IPS-NIHi7 (cell line): ENCODE results near the gene DMXL1.
"Not testable (repeated sequence)": the region's sequence is repeated elsewhere in the genome, so short reads cannot be mapped to it uniquely, and the experiment has no call there.

Experiments used
- DNase-seq: peaks from one replicate; pipeline ENCODE4 v3.0.0; 2012; ENCODE audit warnings: mixed read lengths; ENCODE audit errors: extremely low spot score

The DMXL1 gene

DNA sequence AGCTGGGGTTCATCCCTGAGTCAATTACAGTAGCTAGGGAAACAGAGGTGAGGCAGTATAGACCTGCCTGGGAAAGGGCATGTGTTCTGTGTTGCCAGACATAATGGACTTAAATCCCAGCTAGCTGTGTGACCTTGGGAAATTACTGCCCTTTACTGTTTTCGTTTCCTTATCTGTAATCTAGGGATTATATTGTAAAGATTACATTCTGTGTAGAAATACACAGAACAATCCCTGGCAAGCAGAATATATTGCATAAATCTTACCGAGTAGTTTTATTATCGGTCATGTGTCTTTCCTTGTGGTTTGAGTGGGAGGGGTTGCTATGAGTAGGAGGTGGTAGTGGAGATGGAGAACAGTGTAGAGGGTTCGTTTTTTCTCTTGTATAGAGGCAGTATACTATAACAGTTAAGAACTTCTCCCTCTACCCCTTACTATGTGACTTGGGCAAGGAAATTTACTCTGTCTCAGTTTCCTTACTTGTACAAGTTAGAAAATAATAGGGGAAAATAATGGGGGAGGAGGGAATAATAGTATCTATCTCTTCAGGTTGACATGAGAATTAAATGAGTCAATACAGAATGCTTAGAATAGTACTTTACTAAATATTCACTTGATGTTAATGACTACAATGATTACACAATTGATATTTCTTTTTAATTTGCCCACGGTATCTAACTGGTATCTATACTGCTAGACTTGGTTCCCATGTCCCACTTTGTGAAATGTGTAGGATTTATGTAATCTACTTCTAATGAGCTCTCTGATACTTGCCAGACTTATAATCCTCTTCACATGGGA lies 7.1 kb upstream of the DMXL1 start:
- no peak for DNase-seq

DNA sequence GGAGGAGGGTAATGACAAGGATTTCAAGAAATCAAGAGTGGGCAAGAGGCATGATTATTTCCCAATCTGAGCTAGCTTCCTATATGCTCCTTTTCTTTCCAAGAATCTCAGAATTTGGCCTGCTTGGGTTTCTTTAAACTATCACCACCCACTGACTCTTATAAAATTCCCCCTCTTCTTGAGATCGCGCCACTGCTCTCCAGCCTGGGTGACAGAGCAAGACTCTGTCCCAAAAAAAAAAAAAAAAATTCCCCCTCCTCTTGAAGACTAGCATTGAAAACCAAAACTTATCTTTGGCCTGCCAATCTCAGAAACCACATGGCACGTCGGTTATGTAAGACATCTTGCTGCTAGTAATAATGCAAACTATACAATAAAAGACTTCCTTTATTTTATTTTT lies 3.4 kb upstream of the DMXL1 start:
- no peak for DNase-seq

GRCh38 chr5:119070578-119070827 lies 384 bp upstream of the DMXL1 start:
- DNase-seq: peak; percentile 50

DNA sequence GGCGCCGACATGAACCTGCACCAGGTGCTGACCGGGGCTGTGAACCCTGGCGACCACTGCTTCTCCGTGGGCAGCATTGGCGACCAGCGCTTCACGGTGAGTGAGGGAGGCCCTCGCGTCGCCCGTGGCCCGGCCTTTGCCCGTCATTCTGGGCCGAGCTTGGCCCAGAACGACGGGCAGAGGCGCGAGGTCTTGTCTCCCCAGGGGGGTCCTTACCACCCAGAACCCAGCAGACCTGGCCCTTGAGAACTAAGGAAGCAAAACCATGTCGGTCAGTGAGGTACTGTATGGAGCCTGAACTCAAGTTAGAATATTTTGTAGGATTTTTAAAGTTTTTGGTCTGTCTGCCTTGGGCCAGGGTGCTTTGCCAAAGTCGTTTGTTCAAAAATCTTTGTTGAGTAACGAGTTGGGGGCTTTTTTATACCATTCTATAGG lies 691 bp downstream of the DMXL1 start:
- no peak for DNase-seq

DNA sequence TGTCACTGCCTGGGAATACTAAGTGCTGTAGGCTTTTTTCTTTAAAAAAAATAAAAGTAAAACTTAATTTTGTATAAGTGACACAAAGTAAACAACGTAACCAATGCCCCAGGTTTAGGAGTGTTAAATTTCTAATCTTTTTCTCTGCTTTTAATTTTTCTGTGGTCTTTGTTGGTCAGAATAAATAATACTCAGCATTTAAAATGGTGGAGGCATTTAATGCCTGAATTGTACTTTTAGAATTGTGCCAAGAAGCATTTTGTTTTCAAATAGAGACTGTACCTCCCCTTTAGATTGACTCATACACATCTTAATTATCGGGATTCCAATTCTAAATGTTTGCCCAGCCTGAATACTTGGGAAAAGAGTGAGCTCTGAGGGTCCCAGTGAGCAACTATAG lies 1.6 kb downstream of the DMXL1 start:
- DNase-seq: no peak

- DNase-seq: not testable (repeated sequence)
Measured at GRCh38 chr5:119073746-119074337, 3.0 kb downstream of the DMXL1 start.

DNA sequence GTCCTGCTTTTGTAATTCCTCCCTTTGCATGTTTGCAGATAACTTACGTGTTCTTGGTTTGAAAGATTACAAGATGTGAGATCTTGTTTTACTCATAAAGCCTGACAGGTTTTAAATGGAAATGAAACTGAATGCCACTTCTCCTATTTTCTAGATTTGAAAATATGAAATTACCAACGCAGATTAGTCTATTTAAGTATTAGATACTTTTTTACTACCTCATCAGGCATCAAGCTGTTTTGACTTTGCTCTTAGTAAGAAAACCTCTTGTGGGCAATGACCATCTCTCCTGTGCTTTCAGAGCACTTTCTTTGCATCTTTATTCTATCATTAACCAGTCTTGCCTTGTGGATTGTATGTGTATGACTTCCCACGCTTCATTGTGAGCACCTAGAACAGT lies 3.5 kb downstream of the DMXL1 start:
- DNase-seq: no peak

- DNase-seq: not testable (repeated sequence)
Measured at GRCh38 chr5:119075269-119075668, 4.4 kb downstream of the DMXL1 start.

DNA sequence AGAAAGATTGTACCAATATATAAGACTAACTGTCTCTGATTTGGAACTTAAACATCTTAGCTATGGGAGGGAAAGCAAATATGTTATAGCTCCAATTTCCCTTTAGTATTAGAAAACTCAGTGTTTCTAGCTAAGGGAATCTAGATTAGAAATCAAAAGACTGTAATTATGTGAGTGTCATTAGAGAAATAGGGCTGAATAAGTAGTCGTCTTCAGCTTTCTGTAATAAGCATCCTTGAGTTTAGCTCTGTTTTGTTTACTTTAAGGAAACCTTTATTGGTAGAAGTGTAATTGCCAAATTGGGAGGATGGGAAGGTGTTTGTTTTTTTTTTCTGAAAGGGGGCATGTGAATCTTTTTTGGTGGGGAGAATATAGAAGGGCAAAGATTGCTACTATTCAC lies 5.2 kb downstream of the DMXL1 start:
- no peak for DNase-seq

- DNase-seq: no peak
Measured at GRCh38 chr5:119077444-119077843, 6.6 kb downstream of the DMXL1 start.

GRCh38 chr5:119078071-119078846 lies 7.4 kb downstream of the DMXL1 start:
- no peak for DNase-seq

- no peak for DNase-seq
Measured at GRCh38 chr5:119078861-119079260, 8.0 kb downstream of the DMXL1 start.

GRCh38 chr5:119079318-119079921 lies 8.5 kb downstream of the DMXL1 start:
- DNase-seq: peak; percentile 57

DNA sequence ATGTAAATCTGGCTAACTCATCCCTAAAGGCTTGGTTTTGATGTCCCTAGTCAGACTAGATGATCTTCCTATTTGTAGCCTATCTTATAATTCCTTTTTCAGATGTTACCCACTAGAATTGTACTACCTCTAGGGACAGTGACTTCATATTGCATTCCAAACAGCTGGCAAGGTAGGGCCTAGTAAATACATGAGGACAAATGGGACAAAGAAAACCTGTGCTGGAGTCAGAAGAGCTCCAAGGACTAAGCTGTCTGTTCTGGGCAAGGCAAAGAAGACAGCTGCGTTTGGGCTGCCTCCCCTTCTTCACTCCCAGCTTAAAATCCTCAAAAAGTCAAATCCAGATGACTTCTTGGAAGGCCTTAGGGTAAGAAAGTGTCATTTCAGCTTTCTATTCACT lies 10.0 kb downstream of the DMXL1 start:
- DNase-seq: no peak

- DNase-seq: no peak
Measured at GRCh38 chr5:119082691-119083090, 11.8 kb downstream of the DMXL1 start.

GRCh38 chr5:119083679-119084078 lies 12.8 kb downstream of the DMXL1 start:
- DNase-seq: no peak

GRCh38 chr5:119088438-119088837 lies 17.6 kb downstream of the DMXL1 start:
- no peak for DNase-seq

DNA sequence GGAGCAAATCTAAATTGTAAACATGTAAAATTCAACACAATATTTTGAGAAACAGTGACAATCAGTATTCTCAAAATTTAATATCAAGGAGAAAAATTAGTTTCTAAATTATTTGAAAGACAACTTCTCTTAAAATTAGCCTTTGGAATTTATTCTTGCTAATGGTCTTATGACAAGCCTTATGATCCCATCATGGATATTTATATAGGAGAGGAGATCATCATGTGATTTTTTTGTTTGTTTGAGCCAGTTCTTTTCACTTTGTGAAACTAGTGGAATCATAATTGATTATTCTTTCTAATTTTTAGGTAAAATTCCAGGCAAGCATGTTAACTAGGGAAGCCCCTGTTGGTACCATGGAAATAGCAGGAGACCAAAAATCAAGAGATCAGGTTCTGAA lies 24.7 kb downstream of the DMXL1 start:
- no peak for DNase-seq

- DNase-seq: peak; percentile 14
Measured at GRCh38 chr5:119105971-119106370, 35.1 kb downstream of the DMXL1 start.

DNA sequence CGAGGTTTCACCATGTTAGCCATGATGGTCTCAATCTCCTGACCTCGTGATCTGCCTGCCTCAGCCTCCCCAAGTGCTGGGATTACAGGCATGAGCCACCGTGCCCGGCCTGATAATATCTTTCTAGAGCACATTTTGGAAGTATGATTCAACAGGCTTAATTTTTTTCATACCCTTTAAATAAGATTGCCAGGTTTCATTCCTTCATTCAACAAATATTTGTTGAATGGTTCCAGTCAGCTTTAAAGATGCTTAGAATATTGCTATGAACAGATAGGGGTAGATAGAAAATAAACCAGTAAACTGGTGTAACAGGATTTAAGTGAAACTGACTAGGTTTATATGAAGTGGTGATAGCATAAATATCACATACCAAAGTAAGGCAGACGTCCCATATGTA lies 41.3 kb downstream of the DMXL1 start:
- DNase-seq: no peak

DNA sequence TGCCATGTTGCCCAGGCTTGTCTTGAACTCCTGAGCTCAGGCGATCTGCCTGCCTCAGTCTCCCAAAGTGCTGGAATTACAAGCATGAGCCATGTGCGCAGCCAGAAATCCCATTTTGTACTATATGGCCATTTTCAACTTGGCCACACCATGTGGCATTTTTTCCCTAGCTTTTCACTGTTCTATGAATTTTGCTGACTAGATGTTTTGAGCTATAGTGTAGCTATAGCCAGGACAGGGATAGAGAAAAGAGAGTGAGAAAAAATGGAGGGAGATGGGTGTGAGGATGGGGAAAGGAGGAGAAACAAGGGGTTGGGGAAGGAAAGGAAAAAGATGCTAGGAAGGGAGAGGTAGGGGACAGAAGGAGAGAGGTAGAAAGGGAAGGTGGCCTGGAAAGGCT lies 46.4 kb downstream of the DMXL1 start:
- no peak for DNase-seq

- DNase-seq: no peak
Measured at GRCh38 chr5:119118000-119118399, 47.1 kb downstream of the DMXL1 start.

DNA sequence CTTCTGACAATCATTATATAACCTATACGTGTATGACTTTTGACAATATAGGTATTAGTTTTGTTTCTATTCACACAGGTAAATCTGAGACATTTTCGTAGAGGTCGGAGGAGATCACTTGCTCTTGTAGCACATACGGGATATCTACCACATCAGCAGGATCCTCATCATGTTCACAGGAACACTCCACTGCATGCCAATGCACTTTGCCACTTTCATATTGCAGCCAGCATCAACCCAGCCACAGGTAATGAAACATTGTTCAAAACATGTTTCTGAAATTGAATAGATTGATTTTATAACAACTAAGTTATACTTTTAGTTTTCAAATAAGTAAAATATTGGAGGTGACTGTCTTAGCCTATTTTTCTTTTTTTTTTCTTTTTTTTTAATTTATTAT lies 50.0 kb downstream of the DMXL1 start:
- no peak for DNase-seq
